Endothelial cell of umbilical vein (primary cell): ENCODE results near the gene TET1. TPM values are rescaled to one million over a fixed set of nuclear protein-coding genes. Genes with fewer than 3 reads are reported as not detected.
"Not testable (repeated sequence)": the region's sequence is repeated elsewhere in the genome, so short reads cannot be mapped to it uniquely, and the experiment has no call there.

Experiments used
- Bru-seq: library from RNA; stranded (reverse); fragments of 400-500 nt; gene quantifications from one replicate; lab custom pipeline; 2021; lab: Mats Ljungman, UMichigan
- BruChase-seq, 2 experiments: library from RNA; stranded (reverse); fragments of 400-500 nt; gene quantifications; one replicate each; lab custom pipeline; 2021; lab: Mats Ljungman, UMichigan
- BruUV-seq: library from RNA; stranded (reverse); fragments of 400-500 nt; replicated peaks from 2 replicates; lab custom pipeline; 2021; lab: Mats Ljungman, UMichigan
- CTCF ChIA-PET: fragments of 300-600, 350-600 bp; sonication (Branson Sonifier 250); formaldehyde crosslinking; loops from one replicate; lab custom pipeline; 2021; ENCODE audit warnings: antibody characterized with exemption, inconsistent platforms; lab: Charles Lee
- POLR2A ChIA-PET: fragments of 300-600, 350-600 bp; sonication (Branson Sonifier 250); formaldehyde crosslinking; loops from one replicate; lab custom pipeline; 2021; ENCODE audit warnings: antibody characterized with exemption, inconsistent platforms; lab: Charles Lee
- DNase-seq: peaks from one replicate; pipeline ENCODE4 v3.0.0-alpha.2; 2011; ENCODE audit warnings: low read depth, low spot score
- FAIRE-seq: peaks from 2 replicates; lab custom pipeline; 2011; peaks lifted over from hg19 to GRCh38; lab: Jason Lieb, UNC
- H2AFZ ChIP-seq: 2 replicates; pipeline ENCODE4 v1.6.0; 2012; ENCODE audit warnings: low read depth, low read length, control low read depth, inconsistent platforms
- H3K27ac ChIP-seq: 2 replicates; pipeline ENCODE4 v1.5.1; 2011; ENCODE audit warnings: low read depth, mild to moderate bottlenecking, control low read depth, low read length, moderate library complexity; ENCODE audit not compliant: insufficient read depth
- H3K27me3 ChIP-seq, 2 experiments: 2 replicates each; pipeline versions ENCODE4 v1.6.0 to v1.6.1; 2011; ENCODE audit warnings: low read length in 2 of 2, mixed read lengths in 1 of 2; ENCODE audit not compliant: control insufficient read depth in 2 of 2, insufficient read depth in 2 of 2
- H3K36me3 ChIP-seq, 2 experiments: 2 replicates in 1 of 2; 3 replicates in 1 of 2; pipeline ENCODE4 v1.5.1; 2011; ENCODE audit warnings: low read length in 2 of 2, mild to moderate bottlenecking in 1 of 2, moderate library complexity in 1 of 2; ENCODE audit not compliant: control insufficient read depth in 2 of 2, insufficient read depth in 2 of 2; ENCODE audit errors: extremely low read depth in 1 of 2
- H3K4me1 ChIP-seq: 3 replicates; pipeline ENCODE4 v1.5.1; 2011; ENCODE audit warnings: mild to moderate bottlenecking, low read length; ENCODE audit not compliant: control insufficient read depth, insufficient read depth; ENCODE audit errors: extremely low read depth
- H3K4me2 ChIP-seq: 2 replicates; pipeline ENCODE4 v1.6.1; 2011; ENCODE audit warnings: low read length, control low read depth, mixed read lengths; ENCODE audit not compliant: insufficient read depth
- H3K4me3 ChIP-seq, 3 experiments: fragments of 200-600 bp in 1 of 3; sonication (generic), shearing (Covaris generic) in 1 of 3; replicated peaks in 1 of 3; 2 replicates each; pipeline ENCODE4 v1.5.1; 2011 to 2016; ENCODE audit warnings: control low read depth in 3 of 3, low read length in 3 of 3, mild to moderate bottlenecking in 2 of 3, inconsistent platforms in 1 of 3, low read depth in 1 of 3, moderate library complexity in 1 of 3; ENCODE audit not compliant: insufficient read depth in 1 of 3
- H3K79me2 ChIP-seq: 2 replicates; pipeline ENCODE4 v1.6.0; 2012; ENCODE audit warnings: low read length, inconsistent platforms; ENCODE audit not compliant: control insufficient read depth, insufficient read depth
- H3K9ac ChIP-seq: replicated peaks from 2 replicates; pipeline ENCODE3; 2011; ENCODE audit warnings: low read length, control low read depth; ENCODE audit not compliant: insufficient read depth; ENCODE audit errors: extremely low read depth
- H3K9me1 ChIP-seq: replicated peaks from 3 replicates; pipeline ENCODE4 v1.6.0; 2011; ENCODE audit warnings: mild to moderate bottlenecking, low read length; ENCODE audit not compliant: control insufficient read depth, insufficient read depth; ENCODE audit errors: extremely low read depth
- H3K9me3 ChIP-seq: replicated peaks from 2 replicates; pipeline ENCODE4 v1.5.1; 2012; ENCODE audit warnings: low read length, inconsistent platforms; ENCODE audit not compliant: control insufficient read depth, insufficient read depth
- H4K20me1 ChIP-seq: replicated peaks from 2 replicates; pipeline ENCODE3; 2011; ENCODE audit warnings: mild to moderate bottlenecking, low read length; ENCODE audit not compliant: control insufficient read depth, insufficient read depth; ENCODE audit errors: extremely low read depth
- EZH2 ChIP-seq: IDR thresholded peaks from 2 replicates; pipeline ENCODE4 v1.6.1; 2012; ENCODE audit warnings: borderline replicate concordance, low read depth, mild to moderate bottlenecking, moderate library complexity, low read length, inconsistent platforms; ENCODE audit not compliant: severe bottlenecking
- GATA2 ChIP-seq: IDR thresholded peaks from 2 replicates; pipeline ENCODE4 v1.7.0; 2011; ENCODE audit warnings: low read depth, mild to moderate bottlenecking, moderate library complexity, mixed read lengths, low read length; ENCODE audit not compliant: insufficient read length, insufficient read depth
- dilution Hi-C: fragments of 300-500 bp; cut with MboI; formaldehyde crosslinking; loops from one replicate; pipeline ENCODE4 v1.15.0; 2019; ENCODE audit warnings: low sequenced_read_pairs; ENCODE audit not compliant: extremely low pct_ligation_motif_present
- intact Hi-C: fragments of 100-400 bp; cut with micrococcal nuclease; formaldehyde crosslinking; loops from one replicate; pipeline ENCODE4 v1.10.0; 2022
- long read RNA-seq: library from polyadenylated mRNA; stranded (forward); transcript quantifications from one replicate; pipeline ENCODE4 v2.0.0, GENCODE V29; 2021
- polyA minus RNA-seq, 3 experiments: library from RNA; depleted of rRNA, polyadenylated mRNA; stranded (reverse); fragments of >200 nt; gene quantifications; 1 replicate in 1 of 3; 2 replicates in 2 of 3; pipeline ENCODE4 v1.2.3, GENCODE V29; 2011
- polyA plus RNA-seq, 4 experiments: library from polyadenylated mRNA; depleted of rRNA in 3 of 4; stranded (reverse) in 3 of 4; unstranded in 1 of 4; fragments of >200 nt; gene quantifications; 2 replicates each; pipeline versions ENCODE4 v1.2.1 to v1.2.3, GENCODE V29; 2011 to 2012; ENCODE audit warnings: missing spikeins in 1 of 4
- total RNA-seq: library from RNA; stranded (reverse); gene quantifications from 2 replicates; pipeline ENCODE4 v1.2.3, GENCODE V29; 2021

Gene TET1
- total RNA-seq (1.3 and 1.5 TPM in 2 replicates), polyA plus RNA-seq (0.21 and 0.23 TPM in 2 replicates), polyA minus RNA-seq (1.6 and 2.0 TPM in 2 replicates), Bru-seq, nascent RNA (percentile 47 among the genes with signal in this experiment), BruChase-seq, experiment 1, labeled RNA remaining after a 6-hour chase (percentile 29 among the genes with signal in this experiment), BruChase-seq, experiment 2, labeled RNA remaining after a 2-hour chase (percentile 36 among the genes with signal in this experiment)
- polyA plus RNA-seq (2011; cell fraction: cytosol; rRNA removed) = 0.26 and 0.27 TPM in 2 replicates
- polyA plus RNA-seq (2011; cell fraction: nucleus; rRNA removed) = 0.63 and 0.70 TPM in 2 replicates
- polyA plus RNA-seq (2012) = 0.35 and 0.37 TPM in 2 replicates
- polyA minus RNA-seq (2011; cell fraction: cytosol; rRNA and poly(A)+ RNA removed) = not detected
- polyA minus RNA-seq (2011; cell fraction: nucleus; rRNA and poly(A)+ RNA removed) = 2.3 and 3.3 TPM in 2 replicates
- long read RNA-seq, partial matches to known transcripts = 0 of 1 reads
- long read RNA-seq, other reads (novel, unspliced or antisense) = 1 of 1 reads

DNA sequence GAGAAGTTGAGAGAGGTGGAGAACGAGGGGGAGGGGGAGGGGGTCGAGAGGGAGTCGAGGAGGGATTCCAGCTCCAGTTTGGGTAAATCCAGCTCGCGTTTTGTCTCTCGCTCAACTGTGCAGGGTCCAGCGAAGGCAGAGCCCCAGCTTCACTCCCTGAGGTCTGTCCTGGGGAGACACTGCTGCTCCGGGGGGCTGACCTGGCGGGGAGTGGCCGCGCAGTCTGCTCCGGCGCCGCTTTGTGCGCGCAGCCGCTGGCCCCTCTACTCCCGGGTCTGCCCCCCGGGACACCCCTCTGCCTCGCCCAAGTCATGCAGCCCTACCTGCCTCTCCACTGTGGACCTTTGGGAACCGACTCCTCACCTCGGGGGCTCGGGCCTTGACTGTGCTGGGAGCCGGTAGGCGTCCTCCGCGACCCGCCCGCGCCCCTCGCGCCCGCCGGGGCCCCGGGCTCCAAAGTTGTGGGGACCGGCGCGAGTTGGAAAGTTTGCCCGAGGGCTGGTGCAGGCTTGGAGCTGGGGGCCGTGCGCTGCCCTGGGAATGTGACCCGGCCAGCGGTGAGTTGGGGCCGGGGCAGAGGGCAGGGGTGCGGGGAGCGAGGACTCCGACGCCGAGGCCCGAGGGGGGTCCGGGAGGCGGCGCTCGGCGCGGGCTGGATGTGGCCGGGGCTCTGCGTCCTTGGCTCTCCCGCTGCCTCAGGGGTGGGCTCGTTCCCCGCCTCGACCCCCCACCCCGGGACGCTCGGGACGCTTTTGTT lies at the start of gene TET1:
TET1 (plus strand) TSS at position 152 of the 757 bp plus-strand sequence. CDS start 12,002 bp downstream, outside the sequence.
- H3K27me3 ChIP-seq = peaks cover 36 to 51% of the 10 kb centered on the region in 2 experiments
- H4K20me1 ChIP-seq = no peaks in the 10 kb centered on the region
- intact Hi-C loops = loop anchor here (1.0 kb wide), 1 partner anchor 40 kb away; no protein-coding TSS in a partner anchor
- H3K36me3 ChIP-seq = no peaks in the 10 kb centered on the region
- dilution Hi-C loops = no loop called here
- ChIA-PET POLR2A (interaction anchor here (0.9 to 1.3 kb wide), 2 partner anchors 40 to 41 kb away, joined by 3 to 4 read pairs; no protein-coding TSS in a partner anchor), CTCF (interaction anchor here (0.8 to 1.5 kb wide), 6 partner anchors 9 to 337 kb away, joined by 3 to 12 read pairs (median 4); no protein-coding TSS in a partner anchor)
- no peaks in the 10 kb centered on the region for H3K79me2 ChIP-seq
- peak; percentile 75 for TF ChIP-seq EZH2
- TF ChIP-seq GATA2 = no peak
- no peak for DNase-seq
- peak within 1 kb of the TSS; percentile 81 for H2AFZ ChIP-seq
- H3K4me2 ChIP-seq = peak within 1 kb of the TSS; percentile 42
- peaks cover 2% of the 10 kb centered on the region for H3K4me1 ChIP-seq
- H3K9ac ChIP-seq = no peak within 1 kb of the TSS
- H3K27ac ChIP-seq = no peak within 1 kb of the TSS
- FAIRE-seq = peak; percentile 40
- H3K9me3 ChIP-seq = no peaks in the 10 kb centered on the region
- no TSS peak for BruUV-seq
- peak within 1 kb of the TSS in 2 of 3 experiments; percentile 42 to 58 for H3K4me3 ChIP-seq
- peaks cover 2% of the 10 kb centered on the region for H3K9me1 ChIP-seq

DNA sequence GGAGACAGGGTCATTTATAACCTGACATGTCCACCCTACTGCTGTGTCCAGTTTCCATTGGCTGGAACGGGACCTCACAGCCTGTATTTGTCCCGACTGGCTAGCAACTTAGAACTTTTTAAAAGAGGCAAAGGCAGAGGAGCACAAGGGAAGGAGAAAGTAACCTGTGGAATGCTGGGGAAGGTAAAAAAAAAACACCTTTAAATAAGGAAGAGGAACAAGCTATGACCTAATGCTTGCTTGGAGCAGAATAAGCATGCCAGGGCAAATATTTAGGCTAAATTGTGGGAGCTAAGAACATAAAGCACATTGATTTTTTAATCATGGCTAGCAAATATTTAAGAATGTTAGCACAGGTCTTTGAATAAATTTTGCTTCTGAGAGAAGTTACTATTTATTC lies 43.9 kb upstream of the TET1 start:
- H3K4me2 ChIP-seq, intact Hi-C loops, CTCF ChIA-PET, H3K27me3 ChIP-seq, H3K79me2 ChIP-seq, H2AFZ ChIP-seq, H3K9ac ChIP-seq, BruUV-seq, H4K20me1 ChIP-seq, dilution Hi-C loops, H3K27ac ChIP-seq, H3K4me1 ChIP-seq, POLR2A ChIA-PET, H3K36me3 ChIP-seq, H3K9me3 ChIP-seq, DNase-seq, FAIRE-seq, H3K4me3 ChIP-seq, H3K9me1 ChIP-seq: not testable (repeated sequence)
